Measurements from ENCODE around the gene PLEK.
"Not testable (repeated sequence)": the region's sequence is repeated elsewhere in the genome, so short reads cannot be mapped to it uniquely, and the experiment has no call there.

Gene PLEK

DNA sequence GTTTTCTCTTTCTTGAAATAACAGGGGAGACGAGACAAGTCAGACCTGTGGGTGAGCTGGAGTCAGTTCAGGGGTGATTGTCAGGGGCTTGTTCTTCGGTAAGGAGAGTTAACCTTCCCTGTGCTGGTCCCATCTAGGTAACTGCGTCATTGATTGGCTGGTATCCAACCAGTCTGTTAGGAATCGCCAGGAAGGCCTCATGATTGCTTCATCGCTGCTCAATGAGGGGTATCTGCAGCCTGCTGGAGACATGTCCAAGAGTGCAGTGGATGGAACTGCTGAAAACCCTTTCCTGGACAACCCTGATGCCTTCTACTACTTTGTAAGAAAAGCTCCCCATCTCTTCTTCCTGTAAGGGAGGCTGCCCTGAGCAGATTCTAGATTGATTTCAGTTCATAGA lies 21.3 kb downstream of the PLEK start:
- DNase-seq, result no peak

DNA sequence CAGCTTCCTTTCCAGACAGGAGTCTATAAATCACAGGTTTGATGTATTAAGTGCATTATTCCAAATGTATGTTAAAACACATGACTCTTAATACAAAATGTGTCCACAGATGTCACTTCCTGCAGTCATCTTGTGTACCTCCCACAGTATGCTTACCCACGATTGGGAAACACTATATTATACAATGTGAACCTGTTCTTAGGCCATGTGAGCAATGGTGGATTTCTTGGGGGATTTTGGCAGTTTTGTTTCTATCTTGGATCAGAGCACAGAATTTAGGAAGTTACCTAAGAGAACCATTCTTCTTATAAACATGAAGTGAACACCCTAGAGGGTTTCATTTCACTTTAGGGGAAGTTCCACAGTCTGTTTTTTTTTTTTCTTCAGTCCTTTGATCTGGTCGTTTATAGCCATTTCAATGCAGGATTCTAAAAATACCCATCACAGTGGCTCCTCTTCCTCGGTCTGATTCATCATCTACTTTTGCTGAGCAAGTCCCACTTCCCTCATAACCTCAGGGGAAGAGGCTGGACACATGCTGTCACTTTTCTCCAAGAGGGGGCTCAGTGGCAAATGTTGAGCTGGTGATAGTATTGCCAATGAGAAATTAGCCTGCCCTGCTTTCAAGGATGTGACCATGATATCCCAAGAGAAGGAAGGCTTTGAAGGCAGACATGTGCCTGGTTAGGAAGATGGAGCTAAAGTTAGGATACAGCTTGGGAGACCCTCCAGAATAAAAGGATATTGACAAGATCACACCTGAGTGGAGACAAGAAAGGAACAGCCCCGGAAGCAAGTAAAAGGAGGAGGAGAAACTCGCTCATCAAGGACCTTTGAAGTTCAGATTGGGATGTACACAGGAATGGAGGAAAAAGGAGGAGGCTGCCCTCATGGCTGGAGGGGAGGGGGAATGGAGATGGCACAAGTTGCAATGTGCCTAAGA lies 22.6 kb downstream of the PLEK start:
- no peak for DNase-seq

DNA sequence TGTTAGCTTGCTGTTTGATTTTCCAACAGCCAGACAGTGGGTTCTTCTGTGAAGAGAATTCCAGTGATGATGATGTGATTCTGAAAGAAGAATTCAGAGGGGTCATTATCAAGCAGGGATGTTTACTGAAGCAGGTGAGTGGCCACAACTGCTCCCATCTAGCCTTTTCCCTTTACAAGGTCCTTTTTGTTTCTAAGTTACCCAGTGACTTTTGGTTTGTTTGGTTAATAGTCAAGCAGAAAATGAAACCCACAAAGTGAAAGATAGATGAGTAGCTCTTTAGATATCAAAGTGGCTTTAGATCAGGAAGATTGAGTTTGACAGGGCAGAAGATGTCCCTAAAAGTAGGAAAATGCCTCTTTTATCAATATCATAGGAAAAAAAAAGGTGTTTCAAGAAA lies 23.3 kb downstream of the PLEK start:
- DNase-seq, result no peak

DNA sequence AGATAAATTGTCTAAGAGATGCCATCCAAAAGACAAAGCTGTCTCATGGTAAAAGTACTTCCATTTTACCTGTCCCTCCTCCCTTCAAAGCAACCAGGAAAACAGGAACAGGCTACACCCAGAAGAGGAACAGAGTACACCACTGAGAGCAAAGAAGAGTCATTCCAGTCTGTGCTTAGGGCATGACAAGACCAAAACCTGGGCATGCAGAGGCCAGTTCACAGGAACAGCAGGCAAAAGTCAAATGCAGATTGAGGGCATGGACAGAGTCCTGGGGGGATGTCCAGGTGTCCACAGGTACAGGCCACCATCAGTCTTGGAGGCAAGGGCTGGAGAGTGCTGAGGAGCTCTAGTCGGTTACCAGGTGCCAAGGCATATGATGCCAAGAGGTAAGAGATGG lies 23.7 kb downstream of the PLEK start:
- DNase-seq, result no peak

DNA sequence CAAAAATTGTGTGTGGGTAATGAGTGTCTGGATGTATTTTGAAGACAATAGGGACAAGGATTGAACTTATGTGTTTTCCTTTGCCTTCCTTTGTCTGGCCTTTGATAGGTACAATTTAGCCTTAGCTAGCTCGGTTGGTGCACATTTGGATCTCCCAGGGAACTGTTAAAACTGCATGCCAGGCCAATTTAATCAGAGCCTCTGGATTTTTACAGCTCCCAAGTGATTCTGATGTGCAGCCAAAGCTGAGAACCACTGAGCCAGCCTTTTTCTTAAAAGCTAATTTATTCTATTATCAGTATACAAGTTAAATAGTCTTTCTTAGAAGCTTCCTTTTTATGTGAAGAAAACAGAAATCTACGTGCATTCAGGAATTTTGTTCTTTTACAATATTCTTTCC lies 25.0 kb downstream of the PLEK start:
- DNase-seq, result no peak

DNA sequence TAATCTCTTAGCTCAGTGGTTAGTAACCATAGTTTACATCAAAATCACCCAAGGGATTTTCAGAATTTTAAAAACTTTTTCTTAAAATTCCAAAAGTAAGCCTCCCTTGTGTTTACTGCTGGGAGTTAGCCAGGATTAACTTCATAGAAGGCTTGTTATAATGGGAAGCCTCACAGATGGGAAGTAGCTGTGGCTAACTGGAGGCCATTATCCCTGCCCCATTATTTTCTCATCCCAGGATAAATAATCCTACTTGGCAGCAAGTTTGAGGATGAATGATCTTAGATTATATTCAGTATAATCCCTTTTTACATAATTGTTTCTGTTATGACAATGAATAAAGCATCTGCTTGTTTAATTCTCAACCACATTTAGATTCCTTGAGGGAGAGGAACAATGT lies 25.5 kb downstream of the PLEK start:
- DNase-seq, result no peak

DNA sequence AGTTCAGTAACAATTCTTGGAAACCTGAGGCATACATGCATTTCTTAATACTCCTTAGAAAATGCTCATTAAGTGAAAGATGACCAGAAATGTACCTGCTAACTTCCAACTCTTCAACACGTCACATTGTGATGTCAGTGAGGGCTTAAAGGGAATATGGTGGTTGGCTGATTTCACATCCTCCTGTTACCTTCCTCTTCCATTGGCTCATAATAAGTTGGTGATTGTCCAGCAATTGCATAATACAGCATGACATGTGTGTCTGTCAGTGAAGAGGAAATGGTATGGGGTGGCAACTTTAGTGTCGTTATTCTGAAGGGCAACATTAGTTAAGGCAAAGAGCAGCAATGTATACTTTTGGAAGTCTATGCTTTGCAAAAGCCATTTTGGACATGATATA lies 26.0 kb downstream of the PLEK start:
- DNase-seq, result no peak

DNA sequence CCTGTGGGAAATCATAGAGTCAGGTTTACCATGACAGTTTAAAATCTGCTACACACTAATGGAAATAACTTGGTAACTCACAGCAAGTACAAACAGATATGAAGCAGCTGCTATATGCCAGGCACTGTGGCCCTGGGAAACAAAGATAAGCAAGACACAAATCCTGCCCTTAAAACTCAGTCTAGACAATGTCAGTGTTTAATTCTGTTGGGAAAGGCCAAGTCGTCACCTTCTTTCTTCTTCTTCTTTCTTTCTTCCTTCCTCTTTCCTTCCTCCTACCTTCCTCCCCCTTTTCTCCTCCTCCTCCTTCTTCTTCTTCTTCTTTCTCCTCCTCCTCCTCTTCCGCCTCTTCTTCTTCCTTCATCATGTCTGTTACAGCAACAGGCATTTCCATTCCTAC lies 26.8 kb downstream of the PLEK start:
- DNase-seq, result no peak

DNA sequence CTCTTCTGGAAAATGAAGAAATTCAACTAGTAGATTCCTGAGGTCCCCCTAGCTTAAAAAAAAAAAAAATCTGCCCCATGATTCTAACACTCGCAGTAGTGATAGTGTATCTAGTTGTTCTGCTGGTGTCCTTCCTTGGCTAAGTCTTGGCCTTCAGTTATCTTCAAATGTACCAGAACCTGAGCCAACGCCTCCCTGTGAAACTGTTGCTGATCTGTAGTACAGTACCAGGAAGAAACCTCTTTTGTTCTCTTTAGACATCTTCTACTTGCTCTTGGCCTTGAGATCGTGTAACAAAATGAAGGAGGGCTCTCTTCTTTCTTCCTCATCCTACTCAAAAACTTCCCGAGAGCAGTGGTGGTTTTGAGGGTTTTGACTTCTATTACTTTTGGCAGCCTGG lies 31.0 kb downstream of the PLEK start:
- no peak for DNase-seq

DNA sequence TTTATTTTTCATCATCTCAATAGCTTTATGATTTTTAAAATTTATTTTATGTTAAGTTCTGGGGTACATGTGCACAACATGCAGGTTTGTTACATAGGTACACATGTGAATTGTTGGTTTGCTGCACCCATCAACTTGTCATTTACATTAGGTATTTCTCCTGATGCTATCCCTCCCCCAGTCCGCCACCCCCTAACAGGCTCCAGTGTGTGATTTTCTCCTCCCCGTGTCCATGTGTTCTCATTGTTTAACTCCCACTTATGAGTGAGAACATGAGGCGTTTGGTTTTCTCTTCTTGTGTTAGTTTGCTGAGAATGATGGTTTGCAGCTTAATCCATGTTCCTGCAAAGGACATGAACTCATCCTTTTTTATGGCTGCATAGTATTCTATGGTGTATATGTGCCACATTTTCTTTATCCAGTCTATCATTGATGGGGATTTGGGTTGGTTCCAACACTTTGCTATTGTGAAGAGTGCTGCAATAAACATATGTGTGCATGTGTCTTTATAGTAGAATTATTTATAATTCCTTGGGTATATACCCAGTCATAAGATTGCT lies 32.7 kb downstream of the PLEK start:
- DNase-seq, result not testable (repeated sequence)

DNA sequence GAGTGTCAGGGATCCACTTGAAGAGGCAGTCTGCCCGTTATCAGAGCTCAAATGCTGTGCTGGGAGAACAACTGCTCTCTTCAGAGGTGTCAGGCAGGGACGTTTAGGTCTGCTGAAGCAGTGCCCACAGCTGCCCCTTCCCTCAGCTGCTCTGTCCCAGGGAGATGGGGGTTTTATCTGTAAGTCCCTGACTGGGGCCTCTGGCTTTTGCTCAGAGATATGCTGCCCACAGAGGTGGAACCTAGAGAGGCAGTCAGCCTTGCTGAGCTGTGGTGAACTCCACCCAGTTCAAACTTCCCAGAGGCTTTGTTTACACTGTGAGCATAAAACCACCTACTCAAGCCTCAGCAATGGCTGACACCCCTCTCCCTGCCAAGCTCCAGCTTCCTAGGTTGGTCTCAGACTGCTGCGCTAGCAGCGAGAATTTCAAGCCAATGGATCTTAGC lies 38.1 kb downstream of the PLEK start:
- DNase-seq, result no peak

DNA sequence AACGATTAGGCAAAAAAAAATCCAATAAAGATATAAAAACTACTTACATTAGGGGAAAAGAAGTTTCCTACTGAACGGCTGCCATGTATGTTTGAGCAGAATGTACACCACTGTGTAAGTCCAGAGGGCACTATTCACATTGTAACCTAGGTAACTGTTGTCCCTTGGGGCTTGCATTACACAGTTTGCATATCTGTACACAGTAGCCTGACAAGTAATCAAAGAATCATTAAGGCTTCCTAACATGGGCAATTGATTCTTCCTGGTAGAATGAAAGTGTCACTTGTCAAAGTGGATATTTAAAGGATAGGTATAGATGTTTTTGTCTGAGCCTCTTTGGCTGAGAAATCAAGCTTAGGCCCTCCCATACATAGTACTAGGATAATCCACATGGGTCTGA lies 39.1 kb downstream of the PLEK start:
- DNase-seq, result no peak

DNA sequence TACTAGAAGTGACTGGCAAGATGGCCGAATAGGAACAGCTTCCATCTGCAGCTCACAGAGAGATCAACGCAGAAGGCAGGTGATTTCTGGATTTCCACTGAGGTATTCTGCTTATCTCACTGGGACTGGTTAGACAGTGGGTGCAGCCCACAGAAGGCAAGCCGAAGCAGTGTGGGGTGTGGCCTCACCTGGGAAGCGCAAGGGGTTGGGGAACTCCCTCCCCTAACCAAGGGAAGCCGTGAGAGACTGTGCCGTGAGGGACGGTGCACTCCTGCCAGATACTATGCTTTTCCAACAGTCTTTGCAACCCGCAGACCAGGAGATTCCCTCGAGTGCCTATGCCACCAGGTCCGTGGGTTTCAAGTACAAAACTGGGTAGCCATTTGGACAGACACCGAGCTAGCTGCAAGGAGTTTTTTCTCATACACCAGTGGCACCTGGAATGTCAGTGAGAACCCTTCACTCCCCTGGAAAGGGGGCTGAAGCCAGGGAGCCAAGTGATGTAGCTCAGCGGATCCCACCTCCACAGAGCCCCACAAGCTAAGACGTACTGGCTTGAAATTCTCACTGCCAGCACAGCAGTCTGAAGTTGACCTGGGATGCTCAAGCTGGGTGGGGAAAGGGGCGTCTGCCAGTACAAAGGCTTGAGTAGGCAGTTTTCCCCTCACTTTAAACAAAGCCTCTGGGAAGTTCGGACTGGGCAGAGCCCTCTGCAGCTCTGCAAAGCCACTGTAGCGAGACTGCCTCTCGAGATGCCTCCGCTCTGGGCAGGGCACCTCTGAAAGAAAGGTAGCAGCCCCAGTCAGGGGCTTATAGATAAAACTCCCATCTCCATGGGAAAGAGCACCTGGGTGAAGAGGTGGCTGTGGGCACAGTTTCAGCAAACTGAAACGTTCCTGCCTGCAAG lies 40.1 kb downstream of the PLEK start:
- no peak for DNase-seq

DNA sequence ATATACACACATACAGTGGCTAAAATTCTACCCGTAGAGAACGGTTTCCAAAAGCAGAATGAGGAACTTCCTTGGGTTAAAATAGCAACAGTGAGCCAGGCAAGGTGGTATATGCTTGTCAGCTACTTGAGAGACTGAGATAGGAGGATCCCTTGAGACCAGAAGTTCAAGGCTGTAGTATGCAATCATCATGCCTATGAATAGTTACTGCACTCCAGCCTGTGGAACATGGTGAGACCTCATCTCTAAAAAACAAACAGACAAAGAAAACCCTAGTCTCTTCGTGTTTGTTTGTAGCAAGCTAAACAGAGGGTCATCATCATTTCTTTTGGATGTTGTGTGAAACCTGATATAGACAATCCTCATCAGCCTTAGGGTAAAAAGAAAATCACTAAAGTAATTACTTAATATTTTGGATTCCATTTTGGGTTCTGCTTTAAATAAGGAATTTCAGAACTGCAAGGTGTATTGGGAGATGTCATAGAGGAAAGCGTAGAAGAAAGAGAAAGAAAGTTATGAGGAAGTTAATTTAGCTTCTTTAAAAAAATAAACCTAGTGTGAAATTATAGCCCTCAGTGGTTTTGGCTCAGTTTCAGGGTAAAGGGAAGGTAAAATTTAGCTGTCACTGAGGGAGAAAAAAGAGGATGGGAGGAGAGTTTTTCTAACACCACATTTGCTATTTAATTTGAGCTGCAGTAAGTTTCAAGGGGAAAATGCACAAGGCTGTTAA lies 46.5 kb downstream of the PLEK start:
- DNase-seq, result peak; percentile 55

DNA sequence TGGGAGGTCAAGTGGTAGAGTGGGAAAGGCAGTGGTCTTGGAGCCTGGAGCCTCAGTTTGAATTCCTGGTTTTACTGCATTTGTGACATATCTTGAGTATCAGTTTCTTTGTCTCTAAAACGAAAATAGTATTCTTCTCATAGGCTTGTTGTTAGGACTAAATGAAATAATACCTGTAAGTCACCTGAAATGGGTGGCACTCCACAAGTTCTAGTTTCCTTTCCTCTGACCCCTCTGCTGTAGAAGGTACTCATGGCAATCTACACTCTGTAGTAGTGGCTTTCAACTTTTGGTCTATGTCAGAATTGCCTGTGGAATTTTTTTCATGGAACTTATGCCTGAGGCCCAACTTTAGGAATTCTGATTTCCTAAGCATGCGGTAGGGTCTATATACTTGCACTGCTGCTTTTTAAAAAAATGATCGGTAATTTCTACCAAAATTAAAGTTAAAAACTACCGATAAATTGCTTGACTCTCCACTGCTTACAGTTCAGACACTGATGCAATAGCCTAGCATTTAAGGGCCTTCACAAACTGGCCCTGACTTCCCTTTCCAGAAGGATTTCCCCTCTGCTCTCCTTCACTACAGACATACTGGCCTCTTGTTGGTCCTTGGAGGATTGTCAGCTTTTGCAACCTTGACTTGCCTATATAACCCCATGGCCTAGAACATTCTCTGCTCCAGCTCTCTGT lies 47.2 kb downstream of the PLEK start:
- no peak for DNase-seq

DNA sequence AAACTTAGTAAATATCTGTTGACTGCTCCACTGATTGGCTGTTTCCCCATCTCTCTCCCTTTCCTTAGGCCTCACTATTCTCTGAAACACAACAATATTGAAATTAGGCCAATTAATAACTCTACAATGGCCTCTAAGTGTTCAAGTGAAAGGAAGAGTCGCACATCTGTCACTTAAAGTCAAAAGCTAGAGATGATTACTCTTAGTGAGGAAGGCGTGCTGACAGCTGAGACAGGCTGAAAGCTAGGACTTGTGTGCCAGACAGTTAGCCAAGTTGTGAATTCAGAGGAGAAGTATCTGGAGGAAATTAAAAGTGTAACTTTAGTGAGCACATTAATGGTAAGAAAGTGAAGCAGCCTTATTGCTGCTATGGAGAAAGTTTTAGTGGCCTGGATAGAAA lies 48.4 kb downstream of the PLEK start:
- no peak for DNase-seq

DNA sequence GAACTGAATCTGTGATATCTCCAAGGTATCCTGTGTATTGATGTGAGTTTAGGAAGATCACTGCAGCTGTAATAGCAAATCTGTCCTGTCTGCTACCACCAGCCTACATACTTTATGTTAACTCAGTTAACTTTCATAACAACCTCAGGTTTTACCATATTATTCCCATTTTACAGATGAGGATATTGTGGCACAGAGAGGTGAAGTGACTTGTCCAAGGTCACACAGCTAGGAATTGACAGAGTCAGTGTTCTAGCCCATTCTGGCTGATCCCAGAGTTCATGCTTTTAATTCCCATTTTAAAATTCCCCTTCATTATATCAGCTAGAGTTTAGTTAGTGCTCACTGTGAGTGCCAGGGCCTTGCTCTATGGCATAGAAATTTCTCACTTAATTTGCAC lies 49.4 kb downstream of the PLEK start:
- no peak for DNase-seq

DNA sequence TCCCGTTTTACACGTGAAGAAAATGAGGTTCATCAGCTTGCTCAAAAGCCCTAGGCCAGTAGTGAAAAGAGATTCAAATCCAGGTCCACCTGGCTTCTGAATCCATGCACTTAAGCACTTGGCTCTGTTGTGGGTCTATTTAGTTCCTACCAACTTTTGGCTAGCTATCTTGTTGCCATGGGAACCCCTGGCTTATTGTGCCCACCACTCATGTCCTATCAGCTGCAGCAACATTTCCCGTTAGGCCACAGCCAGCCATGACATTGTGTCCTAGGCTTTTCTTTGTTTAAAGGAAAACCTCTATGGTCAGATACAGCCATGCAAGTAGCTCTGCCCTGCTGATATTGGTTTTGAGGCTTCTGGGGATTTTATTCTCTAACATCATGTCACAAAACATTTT lies 49.8 kb downstream of the PLEK start:
- DNase-seq, result peak; percentile 74

DNA sequence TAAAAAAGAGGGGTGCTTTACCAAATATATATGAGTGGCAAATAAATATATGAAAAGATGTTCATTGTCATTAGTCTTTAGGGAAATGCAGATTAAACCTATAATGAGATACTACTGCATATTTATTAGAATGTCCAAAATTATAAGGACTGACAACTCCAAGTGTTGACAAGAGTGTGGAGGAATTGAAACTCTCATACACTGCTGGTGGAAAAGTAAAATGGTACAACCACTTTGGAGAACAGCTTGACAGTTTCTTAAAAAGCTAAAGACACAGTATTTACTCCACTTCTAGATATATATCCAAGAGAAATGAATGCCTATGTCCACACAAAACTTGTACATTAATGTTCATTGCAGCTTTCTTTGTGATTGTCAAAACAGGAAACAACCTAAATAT lies 50.4 kb downstream of the PLEK start:
- no peak for DNase-seq

DNA sequence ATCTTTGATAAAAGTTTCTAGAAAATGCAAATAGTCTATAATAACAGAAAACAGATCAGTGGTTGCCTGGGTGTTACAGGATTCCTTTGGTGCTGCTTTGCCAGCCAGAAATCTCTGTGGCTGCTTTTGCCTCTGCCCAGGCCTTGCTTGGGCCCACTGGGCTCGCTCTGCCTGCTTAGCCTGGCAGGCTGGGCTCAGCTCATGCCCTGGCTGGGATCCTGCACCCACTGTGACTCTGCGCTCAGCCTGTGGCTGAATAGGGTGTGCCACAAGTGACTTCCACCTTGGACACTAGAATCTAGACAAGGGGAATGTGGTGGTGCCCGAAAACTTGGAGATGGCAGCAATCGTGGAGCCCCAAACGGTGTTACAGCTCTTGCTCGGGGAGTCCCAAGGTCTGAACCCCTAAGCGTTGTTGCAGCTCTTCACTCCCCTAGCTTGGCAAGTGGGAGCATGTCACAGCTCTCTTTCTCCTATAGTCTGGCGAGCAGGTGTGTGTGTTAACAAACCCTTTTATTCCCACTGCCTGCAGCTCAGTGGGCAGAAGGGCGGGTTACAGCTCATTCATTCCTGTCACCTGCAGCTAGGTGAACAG lies 51.1 kb downstream of the PLEK start:
- DNase-seq, result no peak

DNA sequence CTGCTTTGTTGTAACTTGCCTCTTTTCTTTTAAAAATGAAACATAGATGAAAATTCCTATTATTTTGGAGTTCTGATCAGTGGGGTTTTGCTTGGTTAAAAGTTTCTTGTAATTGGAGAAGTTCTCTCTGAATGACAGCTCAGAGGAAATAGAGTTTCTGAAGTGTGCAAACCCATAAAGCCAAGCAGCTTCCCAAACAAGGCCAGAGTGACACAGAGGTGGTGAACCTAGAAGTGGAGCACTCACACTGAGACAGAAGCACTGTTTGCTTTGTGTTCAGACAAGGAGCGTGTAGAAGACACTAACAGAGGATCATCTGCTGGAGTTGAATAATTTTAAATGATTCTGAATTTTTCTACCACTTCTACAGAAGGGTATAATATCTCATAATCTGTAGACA lies 52.8 kb downstream of the PLEK start:
- DNase-seq, result peak; percentile 31

DNA sequence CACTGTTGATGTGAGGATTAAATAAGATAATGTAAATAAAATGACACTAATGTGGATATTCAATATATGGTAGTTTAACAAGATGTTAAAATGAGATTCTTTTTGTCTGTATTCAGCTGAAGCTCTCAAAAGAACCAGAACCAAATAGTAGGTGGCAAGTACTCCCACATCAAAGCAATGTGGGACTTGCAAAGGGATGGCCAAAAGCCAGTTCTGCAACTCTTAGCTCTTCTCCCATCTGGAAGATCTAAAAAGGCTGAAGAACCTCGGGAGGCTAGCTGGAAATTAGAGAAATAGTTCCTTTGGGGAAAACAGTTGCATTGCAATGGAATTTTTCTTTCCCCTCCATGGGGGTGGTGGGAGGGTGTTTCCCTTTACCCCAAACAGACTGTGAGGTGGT lies 53.3 kb downstream of the PLEK start:
- no peak for DNase-seq
